GM12878 (cell line): Measurements from ENCODE around the gene SPRR3. TPM values are rescaled to one million over a fixed set of nuclear protein-coding genes. Genes with fewer than 3 reads are reported as not detected.

Source experiments
- ATAC-seq: fragments of 200-7000 bp; cut with Tn5 transposase; 3 replicates; pipeline ENCODE4 v1.9.1; 2020; ENCODE audit warnings: mild to moderate bottlenecking, moderate library complexity
- BruUV-seq: library from RNA; stranded (reverse); fragments of 400-500 nt; replicated peaks from 2 replicates; lab custom pipeline; 2021; lab: Mats Ljungman, UMichigan
- CTCF ChIA-PET: fragments of 300-600 bp; sonication (Branson Sonifier 250); formaldehyde crosslinking; extraction: SDS; loops from one replicate; lab custom pipeline; 2021; ENCODE audit warnings: inconsistent platforms; lab: Yijun Ruan, JAX
- POLR2A ChIA-PET: fragments of 350-600 bp; formaldehyde crosslinking; extraction: SDS; loops from one replicate; lab custom pipeline; 2021; ENCODE audit warnings: inconsistent platforms; lab: Charles Lee
- RAD21 ChIA-PET: fragments of 300-600 bp; sonication (Branson Sonifier 250); formaldehyde crosslinking; loops from one replicate; lab custom pipeline; 2023; ENCODE audit warnings: antibody characterized with exemption; ENCODE audit not compliant: unreplicated experiment; lab: Charles Lee
- SMC1A ChIA-PET: fragments of 300-600 bp; sonication (Branson Sonifier 250); formaldehyde crosslinking; loops from one replicate; lab custom pipeline; 2023; ENCODE audit not compliant: unreplicated experiment, uncharacterized antibody; lab: Charles Lee
- DNase-seq: peaks from one replicate; pipeline ENCODE4 v3.0.0-alpha.2; 2011; ENCODE audit warnings: low read depth, low spot score
- FAIRE-seq: peaks from 3 replicates; lab custom pipeline; 2011; peaks lifted over from hg19 to GRCh38; lab: Jason Lieb, UNC
- H2AFZ ChIP-seq: 2 replicates; pipeline ENCODE4 v1.6.0; 2011; ENCODE audit warnings: low read depth, low read length, control low read depth; ENCODE audit not compliant: control insufficient read depth
- H3K27ac ChIP-seq: 2 replicates; pipeline ENCODE4 v1.5.1; 2011; ENCODE audit warnings: control low read depth; ENCODE audit not compliant: control insufficient read depth, insufficient read depth
- H3K27me3 ChIP-seq, 2 experiments: replicated peaks in 1 of 2; 2 replicates each; pipeline versions ENCODE4 v1.6.0 to v1.6.1; 2011; ENCODE audit warnings: low read length in 1 of 2; ENCODE audit not compliant: control insufficient read depth in 2 of 2, insufficient read depth in 2 of 2
- H3K36me3 ChIP-seq, 2 experiments: 2 replicates each; pipeline ENCODE4 v1.5.1; 2011; ENCODE audit warnings: low read length in 1 of 2; ENCODE audit not compliant: control insufficient read depth in 2 of 2, insufficient read depth in 2 of 2
- H3K4me1 ChIP-seq: 2 replicates; pipeline ENCODE4 v1.6.1; 2011; ENCODE audit warnings: mild to moderate bottlenecking, low read length, moderate library complexity, mixed read lengths; ENCODE audit not compliant: control insufficient read depth, insufficient read depth
- H3K4me2 ChIP-seq: 2 replicates; pipeline ENCODE4 v1.6.0; 2011; ENCODE audit warnings: control low read depth; ENCODE audit not compliant: control insufficient read depth, insufficient read depth
- H3K4me3 ChIP-seq: fragments of 200-600 bp; sonication (generic); 2 replicates; pipeline ENCODE4 v1.5.1; 2016
- H3K79me2 ChIP-seq: 2 replicates; pipeline ENCODE4 v1.6.0; 2011; ENCODE audit warnings: low read length; ENCODE audit not compliant: control insufficient read depth, insufficient read depth
- H3K9ac ChIP-seq: 2 replicates; pipeline ENCODE4 v1.8.0; 2011; ENCODE audit warnings: low read length, control low read depth, mixed read lengths; ENCODE audit not compliant: control insufficient read depth, insufficient read depth
- H3K9me3 ChIP-seq: replicated peaks from 3 replicates; pipeline ENCODE4 v1.5.1; 2011; ENCODE audit warnings: mild to moderate bottlenecking, low read length; ENCODE audit not compliant: control insufficient read depth, insufficient read depth
- H4K20me1 ChIP-seq: 2 replicates; pipeline ENCODE4 v1.6.0; 2011; ENCODE audit not compliant: control insufficient read depth, insufficient read depth
- CEBPB ChIP-seq, 2 experiments: fragments of 150-350 bp in 1 of 2; IDR thresholded peaks; 2 replicates each; pipeline ENCODE4 v1.6.1; 2012 to 2014; ENCODE audit warnings: low read depth in 2 of 2, low read length in 2 of 2, borderline replicate concordance in 1 of 2, inconsistent platforms in 1 of 2
- FOS ChIP-seq: IDR thresholded peaks from 3 replicates; pipeline ENCODE4 v1.6.1; 2011; ENCODE audit warnings: borderline replicate concordance; ENCODE audit not compliant: insufficient read length; ENCODE audit errors: extremely low read depth
- HDAC6 ChIP-seq: fragments of 200-600 bp; sonication (generic); IDR thresholded peaks from one replicate; pipeline ENCODE4 v1.8.0; 2017; ENCODE audit warnings: antibody characterized with exemption; ENCODE audit not compliant: unreplicated experiment
- IRF4 ChIP-seq: IDR thresholded peaks from 2 replicates; pipeline ENCODE4 v1.6.1; 2011; ENCODE audit warnings: low read depth, low read length
- KAT2A ChIP-seq: conservative IDR thresholded peaks from 2 replicates; pipeline ENCODE4 v1.6.1; 2011; ENCODE audit warnings: low read depth, low read length; ENCODE audit not compliant: control insufficient read depth
- KDM1A ChIP-seq: fragments of 200-600 bp; sonication (generic); IDR thresholded peaks from 2 replicates; pipeline ENCODE4 v1.6.1; 2016; ENCODE audit warnings: borderline replicate concordance
- MTA3 ChIP-seq: IDR thresholded peaks from 2 replicates; pipeline ENCODE4 v1.6.1; 2012; ENCODE audit warnings: low read length, inconsistent platforms, borderline replicate concordance
- NFXL1 ChIP-seq: fragments of 450-650 bp; IDR thresholded peaks from 2 replicates; pipeline ENCODE4 v1.6.1; 2017; ENCODE audit warnings: antibody characterized with exemption, mild to moderate bottlenecking, borderline replicate concordance
- NFYB ChIP-seq: IDR thresholded peaks from 2 replicates; pipeline ENCODE4 v1.6.1; 2011; ENCODE audit warnings: low read depth, mild to moderate bottlenecking, low read length, improper control_type of control experiment, moderate library complexity; ENCODE audit not compliant: insufficient read depth
- SMAD1 ChIP-seq: fragments of 450-650 bp; IDR thresholded peaks from 2 replicates; pipeline ENCODE4 v1.6.1; 2018; ENCODE audit warnings: mild to moderate bottlenecking, low read depth; ENCODE audit not compliant: partially characterized antibody
- SP1 ChIP-seq: IDR thresholded peaks from one replicate; pipeline ENCODE4 v1.6.1; 2011; ENCODE audit warnings: low read depth, low read length
- TCF3 ChIP-seq: IDR thresholded peaks from 2 replicates; pipeline ENCODE4 v1.6.1; 2012; ENCODE audit warnings: low read depth, mild to moderate bottlenecking, low read length, borderline replicate concordance; ENCODE audit not compliant: insufficient read depth
- TCF7 ChIP-seq: IDR thresholded peaks from 2 replicates; pipeline ENCODE4 v1.6.1; 2014; ENCODE audit warnings: antibody characterized with exemption, borderline replicate concordance
- USF1 ChIP-seq: IDR thresholded peaks from 2 replicates; pipeline ENCODE4 v1.6.1; 2011; ENCODE audit warnings: borderline replicate concordance, low read depth, mild to moderate bottlenecking, moderate library complexity, mixed read lengths, low read length; ENCODE audit not compliant: insufficient read depth; ENCODE audit errors: extremely low read length
- ZBTB4 ChIP-seq: fragments of 450-650 bp; formaldehyde crosslinking; IDR thresholded peaks from 2 replicates; pipeline ENCODE4 v1.4.0; 2022; ENCODE audit warnings: mild to moderate bottlenecking, moderate library complexity
- ZNF207 ChIP-seq: fragments of 450-650 bp; IDR thresholded peaks from 2 replicates; pipeline ENCODE4 v1.6.1; 2014; ENCODE audit warnings: antibody characterized with exemption, mild to moderate bottlenecking, borderline replicate concordance
- ZNF687 ChIP-seq: fragments of 450-650 bp; IDR thresholded peaks from 2 replicates; pipeline ENCODE4 v1.6.1; 2017; ENCODE audit warnings: mild to moderate bottlenecking, moderate library complexity
- ZSCAN29 ChIP-seq: fragments of 450-650 bp; IDR thresholded peaks from 2 replicates; pipeline ENCODE4 v1.6.1; 2017; ENCODE audit warnings: mild to moderate bottlenecking, moderate library complexity
- WGBS: methylation state at CpG from one replicate; pipeline ENCODE4 v1.1.6; 2016; ENCODE audit warnings: low lambda C conversion rate; ENCODE audit not compliant: insufficient replicate concordance, insufficient coverage; ENCODE audit errors: missing lambda C conversion rate; 5-methylcytosine and 5-hydroxymethylcytosine counted together
- in situ Hi-C: fragments of 300-500 bp; cut with MboI; formaldehyde crosslinking; loops from 9 replicates; pipeline ENCODE4 v1.14.3; 2018; ENCODE audit warnings: mixed read lengths
- intact Hi-C: fragments of 100-400 bp; cut with micrococcal nuclease; formaldehyde crosslinking; loops from one replicate; pipeline ENCODE4 v1.14.2; 2022; ENCODE audit not compliant: unreplicated experiment
- polyA plus RNA-seq, 11 experiments: library from polyadenylated mRNA; depleted of rRNA in 4 of 11; unstranded in 6 of 11; stranded (reverse) in 5 of 11; fragments of >200 nt; fragmentation: Nextera tagmentation in 4 of 11; fragmentation: Illumina TruSeq in 1 of 11; extraction: Ambion mirVana in 4 of 11; extraction: Trizol in 1 of 11; gene quantifications; 1 replicate in 1 of 11; 2 replicates in 10 of 11; pipeline versions ENCODE4 v1.2.1 to v1.2.3, GENCODE V29; 2011 to 2016; ENCODE audit warnings: inconsistent platforms in 2 of 11, missing spikeins in 2 of 11, low read depth in 1 of 11
- total RNA-seq, 4 experiments: library from RNA; depleted of rRNA in 3 of 4; stranded (reverse); fragments of >200 nt in 3 of 4; fragmentation: Illumina TruSeq in 1 of 4; extraction: Trizol in 1 of 4; gene quantifications; 2 replicates each; pipeline versions ENCODE4 v1.2.1 to v1.2.3, GENCODE V29; 2013 to 2021

The SPRR3 gene
- total and polyA plus RNA-seq, 10 of the 15 experiments (the other 5 are each of a cell fraction or from before 2014, with no cell fraction given), result not detected

- Histone ChIP-seq H3K4me1 (no peaks in the 10 kb centered on the region), H3K27me3 (no peaks in the 10 kb centered on the region; a peak in 1 of 4 replicates), H3K9me3 (no peaks in the 10 kb centered on the region), H3K27ac (no peak overlapping the region), H3K4me3 (no peak overlapping the region), H4K20me1 (no peaks in the 10 kb centered on the region), H3K36me3 (no peaks in the 10 kb centered on the region), H3K9ac (no peak overlapping the region), H3K4me2 (no peak overlapping the region), H3K79me2 (no peaks in the 10 kb centered on the region), H2AFZ (no peak overlapping the region)
- intact Hi-C loops, result loop anchor here (10.0 kb wide), 1 partner anchor 160 kb away; the partner anchor contains the start of gene SMCP
- in situ Hi-C loops, result no loop called here
- FAIRE-seq (no peak), ATAC-seq (no peak), DNase-seq (no peak)
- SMC1A ChIA-PET, result no interaction called here
- RAD21 ChIA-PET, result no interaction called here
- CTCF ChIA-PET, result no interaction called here
- POLR2A ChIA-PET, result no interaction called here
- 24% methylated on average over 1 of the region's 1 CpG for WGBS
- BruUV-seq, result no TSS peak
- TF ChIP-seq CEBPB (IDR thresholded peaks at IDR 0.05; ENCODE audit: borderline replicate concordance in 1 of 2, low read depth in 2 of 2, low read length in 2 of 2) (no peak), TCF3 (no peak), MTA3 (no peak), KDM1A (no peak), SMAD1 (no peak), ZNF687 (no peak), NFXL1 (no peak), NFYB (no peak), SP1 (no peak), ZNF207 (no peak), ZSCAN29 (no peak), ZBTB4 (CRISPR knock-in tag) (no peak), IRF4 (no peak), TCF7 (no peak), FOS (no peak), KAT2A (no peak), HDAC6 (no peak), USF1 (no peak)
These were observed 33.7 kb downstream of the SPRR3 start for GRCh38 chr1:153035211-153035610.
